GM10248 (cell line): ENCODE measurements around the gene PTK7.

Experiments
- CTCF ChIA-PET: fragments of 300-600 bp; sonication (Branson Sonifier 250); formaldehyde crosslinking; extraction: SDS; loops from one replicate; lab custom pipeline; 2021; ENCODE audit warnings: antibody characterized with exemption; lab: Yijun Ruan, JAX
- POLR2A ChIA-PET: fragments of 350-650 bp; sonication (Branson Sonifier 250); formaldehyde crosslinking; extraction: SDS; loops from one replicate; lab custom pipeline; 2020; ENCODE audit warnings: antibody characterized with exemption; lab: Yijun Ruan, JAX
- DNase-seq: peaks from one replicate; pipeline ENCODE4 v3.0.0; 2012; ENCODE audit errors: extremely low spot score
- TF ChIP-seq, protein P1 (sequence below): IDR thresholded peaks from 2 replicates; pipeline ENCODE4 v1.5.1; 2012; ENCODE audit warnings: mild to moderate bottlenecking, low read depth; ENCODE audit errors: extremely low read depth, missing control alignments, control extremely low read depth

The PTK7 gene

DNA sequence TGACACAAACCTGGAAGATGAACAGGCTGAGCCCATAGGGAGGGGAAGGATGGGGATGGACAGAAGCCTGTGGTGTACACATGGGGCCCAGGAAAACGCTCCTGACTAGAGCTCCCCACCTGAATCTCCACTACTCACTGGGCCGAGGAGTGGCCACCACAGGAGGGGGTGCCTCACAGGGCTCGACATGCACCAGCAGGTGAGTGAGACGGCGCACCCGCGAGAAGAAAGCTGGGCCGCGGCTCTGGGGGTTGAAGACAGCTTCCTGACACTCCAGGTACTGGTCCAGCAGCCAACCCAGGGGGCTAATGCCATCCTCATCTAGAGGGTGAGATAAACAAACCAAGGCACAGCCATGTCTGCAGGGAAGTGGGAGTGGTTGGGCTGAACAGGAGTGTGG lies 32.8 kb upstream of the PTK7 start:
- CTCF ChIA-PET: interaction anchor here (1.3 kb wide), 1 partner anchor 10 kb away, joined by 3 read pairs; the partner anchor contains the start of gene CUL7

GRCh38 chr6:43045371-43045930 lies 30.7 kb upstream of the PTK7 start:
- ChIA-PET POLR2A (interaction anchor here (0.5 kb wide), 1 partner anchor 23 kb away, joined by 6 read pairs; no protein-coding TSS in a partner anchor), CTCF (interaction anchor here (1.3 kb wide), 1 partner anchor 11 kb away, joined by 4 read pairs; no protein-coding TSS in a partner anchor)
- DNase-seq: no peak
- TF ChIP-seq, protein P1, sequence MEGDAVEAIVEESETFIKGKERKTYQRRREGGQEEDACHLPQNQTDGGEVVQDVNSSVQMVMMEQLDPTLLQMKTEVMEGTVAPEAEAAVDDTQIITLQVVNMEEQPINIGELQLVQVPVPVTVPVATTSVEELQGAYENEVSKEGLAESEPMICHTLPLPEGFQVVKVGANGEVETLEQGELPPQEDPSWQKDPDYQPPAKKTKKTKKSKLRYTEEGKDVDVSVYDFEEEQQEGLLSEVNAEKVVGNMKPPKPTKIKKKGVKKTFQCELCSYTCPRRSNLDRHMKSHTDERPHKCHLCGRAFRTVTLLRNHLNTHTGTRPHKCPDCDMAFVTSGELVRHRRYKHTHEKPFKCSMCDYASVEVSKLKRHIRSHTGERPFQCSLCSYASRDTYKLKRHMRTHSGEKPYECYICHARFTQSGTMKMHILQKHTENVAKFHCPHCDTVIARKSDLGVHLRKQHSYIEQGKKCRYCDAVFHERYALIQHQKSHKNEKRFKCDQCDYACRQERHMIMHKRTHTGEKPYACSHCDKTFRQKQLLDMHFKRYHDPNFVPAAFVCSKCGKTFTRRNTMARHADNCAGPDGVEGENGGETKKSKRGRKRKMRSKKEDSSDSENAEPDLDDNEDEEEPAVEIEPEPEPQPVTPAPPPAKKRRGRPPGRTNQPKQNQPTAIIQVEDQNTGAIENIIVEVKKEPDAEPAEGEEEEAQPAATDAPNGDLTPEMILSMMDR: no peak

More for the DNA sequence above, 32.8 kb upstream of the PTK7 start:
- TF ChIP-seq, protein P1: no peak
- POLR2A ChIA-PET: no interaction called here
- no peak for DNase-seq

- ChIA-PET POLR2A (interaction anchor here (1.0 to 1.3 kb wide), 2 partner anchors 11 to 34 kb away, joined by 3 to 5 read pairs; partner anchors contain the start of genes KLC4, KLHDC3 and MRPL2), CTCF (interaction anchor here (1.6 kb wide), 1 partner anchor 95 kb away, joined by 7 read pairs; no protein-coding TSS in a partner anchor)
- no peak for DNase-seq
- TF ChIP-seq, protein P1: no peak
These were observed 28.1 kb upstream of the PTK7 start for GRCh38 chr6:43047998-43048397.

DNA sequence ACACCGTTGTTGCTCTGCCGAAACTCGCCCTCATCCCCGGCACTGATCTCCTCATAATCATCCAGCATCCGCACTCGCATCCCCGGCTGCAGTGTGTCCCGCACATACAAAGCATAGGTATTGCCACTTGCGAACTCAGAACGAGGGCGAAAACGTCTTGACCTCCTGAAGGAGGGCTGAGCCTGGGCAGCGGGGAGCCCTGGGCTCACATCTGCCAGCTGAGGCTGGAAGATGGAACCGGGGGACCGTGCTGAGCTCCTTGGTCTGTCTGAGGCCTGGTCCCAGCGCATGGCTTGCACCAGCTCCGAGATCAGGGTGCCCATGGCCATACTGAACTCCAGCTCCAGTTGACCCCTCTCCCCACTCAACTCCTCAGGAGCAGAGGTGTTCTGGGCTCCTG lies 25.1 kb upstream of the PTK7 start:
- CTCF ChIA-PET: interaction anchor here (1.3 to 1.5 kb wide), 3 partner anchors 29 to 455 kb away, joined by 3 read pairs; partner anchors contain the start of gene RRP36
- POLR2A ChIA-PET: interaction anchor here (0.5 kb wide), 1 partner anchor 263 kb away, joined by 4 read pairs; no protein-coding TSS in a partner anchor
- TF ChIP-seq, protein P1: no peak

GRCh38 chr6:43052225-43052841 lies 23.8 kb upstream of the PTK7 start:
- DNase-seq: no peak
- TF ChIP-seq, protein P1: no peak
- CTCF ChIA-PET: no interaction called here
- POLR2A ChIA-PET: no interaction called here

More for the DNA sequence above, 25.1 kb upstream of the PTK7 start:
- no peak for DNase-seq

GRCh38 chr6:43052842-43053544 lies 23.1 kb upstream of the PTK7 start:
- TF ChIP-seq, protein P1: no peak
- DNase-seq: peak; percentile 48

More at GRCh38 chr6:43052842-43053544, 23.1 kb upstream of the PTK7 start:
- ChIA-PET CTCF (interaction anchor here (1.0 to 1.3 kb wide), 3 partner anchors 9 to 43 kb away, joined by 3 read pairs; partner anchors contain the start of gene RRP36), POLR2A (interaction anchor here (1.4 kb wide), 1 partner anchor 123 kb away, joined by 3 read pairs; no protein-coding TSS in a partner anchor)
